ENCODE data around the gene RPTOR.

DNA sequence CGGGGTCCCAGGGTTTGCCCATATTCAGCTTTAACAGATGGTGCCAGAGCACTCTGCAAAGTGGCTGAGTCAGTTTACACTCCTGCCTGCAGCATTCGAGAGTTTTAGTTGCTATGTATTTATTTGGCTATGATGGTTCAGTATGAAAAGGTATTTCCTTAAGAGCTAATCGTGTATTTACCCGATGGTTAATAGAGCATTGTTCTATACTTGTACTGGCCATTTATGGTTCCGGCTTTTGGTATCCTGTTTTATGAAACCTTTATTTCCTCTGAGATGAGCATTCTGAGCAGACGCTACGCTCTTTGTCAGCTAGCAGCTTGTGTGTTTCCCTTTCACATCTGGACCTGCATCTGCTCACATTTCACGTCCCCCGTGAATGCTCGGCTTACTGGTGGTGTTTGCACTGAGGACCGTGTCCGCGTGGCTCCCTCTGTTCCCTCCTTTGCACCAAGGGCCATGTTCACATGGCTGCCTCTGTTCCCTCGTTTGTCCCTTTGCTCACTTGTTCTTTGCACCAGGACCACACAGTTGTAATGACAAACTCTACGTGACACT is 297.9 kb downstream of the RPTOR start:
- TF ChIP-seq TAF1 (IDR thresholded peaks at IDR 0.05; ENCODE audit: low read depth), result no peak
- TF ChIP-seq, protein P1, sequence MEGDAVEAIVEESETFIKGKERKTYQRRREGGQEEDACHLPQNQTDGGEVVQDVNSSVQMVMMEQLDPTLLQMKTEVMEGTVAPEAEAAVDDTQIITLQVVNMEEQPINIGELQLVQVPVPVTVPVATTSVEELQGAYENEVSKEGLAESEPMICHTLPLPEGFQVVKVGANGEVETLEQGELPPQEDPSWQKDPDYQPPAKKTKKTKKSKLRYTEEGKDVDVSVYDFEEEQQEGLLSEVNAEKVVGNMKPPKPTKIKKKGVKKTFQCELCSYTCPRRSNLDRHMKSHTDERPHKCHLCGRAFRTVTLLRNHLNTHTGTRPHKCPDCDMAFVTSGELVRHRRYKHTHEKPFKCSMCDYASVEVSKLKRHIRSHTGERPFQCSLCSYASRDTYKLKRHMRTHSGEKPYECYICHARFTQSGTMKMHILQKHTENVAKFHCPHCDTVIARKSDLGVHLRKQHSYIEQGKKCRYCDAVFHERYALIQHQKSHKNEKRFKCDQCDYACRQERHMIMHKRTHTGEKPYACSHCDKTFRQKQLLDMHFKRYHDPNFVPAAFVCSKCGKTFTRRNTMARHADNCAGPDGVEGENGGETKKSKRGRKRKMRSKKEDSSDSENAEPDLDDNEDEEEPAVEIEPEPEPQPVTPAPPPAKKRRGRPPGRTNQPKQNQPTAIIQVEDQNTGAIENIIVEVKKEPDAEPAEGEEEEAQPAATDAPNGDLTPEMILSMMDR (IDR thresholded peaks at IDR 0.05; ENCODE audit: poor library complexity, severe bottlenecking), result no peak
- no peak for TF ChIP-seq POLR2AphosphoS5 (IDR thresholded peaks at IDR 0.05)
- TF ChIP-seq SMC3 (conservative IDR thresholded peaks at IDR 0.05; ENCODE audit: poor library complexity), result no peak
- no peak for TF ChIP-seq EZH2 (IDR thresholded peaks at IDR 0.05; ENCODE audit: borderline replicate concordance, insufficient read depth, low read length, poor library complexity, severe bottlenecking)
